ENCODE data around the gene DFFA.

The DFFA gene

GRCh38 chr1:10480614-10481013 lies 8.3 kb upstream of the DFFA start:
- H3K4me2 ChIP-seq (ENCODE audit: insufficient read depth, low read length): no peak overlapping the region
- DNase-seq (no peak), ATAC-seq (ENCODE audit: insufficient read depth, low read depth) (no peak)
- TF ChIP-seq EZH2 (IDR thresholded peaks at IDR 0.05; ENCODE audit: borderline replicate concordance, low read depth, low read length, severe bottlenecking): no peak
- TF ChIP-seq, protein P1, sequence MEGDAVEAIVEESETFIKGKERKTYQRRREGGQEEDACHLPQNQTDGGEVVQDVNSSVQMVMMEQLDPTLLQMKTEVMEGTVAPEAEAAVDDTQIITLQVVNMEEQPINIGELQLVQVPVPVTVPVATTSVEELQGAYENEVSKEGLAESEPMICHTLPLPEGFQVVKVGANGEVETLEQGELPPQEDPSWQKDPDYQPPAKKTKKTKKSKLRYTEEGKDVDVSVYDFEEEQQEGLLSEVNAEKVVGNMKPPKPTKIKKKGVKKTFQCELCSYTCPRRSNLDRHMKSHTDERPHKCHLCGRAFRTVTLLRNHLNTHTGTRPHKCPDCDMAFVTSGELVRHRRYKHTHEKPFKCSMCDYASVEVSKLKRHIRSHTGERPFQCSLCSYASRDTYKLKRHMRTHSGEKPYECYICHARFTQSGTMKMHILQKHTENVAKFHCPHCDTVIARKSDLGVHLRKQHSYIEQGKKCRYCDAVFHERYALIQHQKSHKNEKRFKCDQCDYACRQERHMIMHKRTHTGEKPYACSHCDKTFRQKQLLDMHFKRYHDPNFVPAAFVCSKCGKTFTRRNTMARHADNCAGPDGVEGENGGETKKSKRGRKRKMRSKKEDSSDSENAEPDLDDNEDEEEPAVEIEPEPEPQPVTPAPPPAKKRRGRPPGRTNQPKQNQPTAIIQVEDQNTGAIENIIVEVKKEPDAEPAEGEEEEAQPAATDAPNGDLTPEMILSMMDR (IDR thresholded peaks at IDR 0.05; ENCODE audit: borderline replicate concordance, extremely low read depth, low read length, poor library complexity, severe bottlenecking): no peak
- no peaks in the 10 kb centered on the region for H3K9me3 ChIP-seq (ENCODE audit: insufficient read depth, low read length, severe bottlenecking)
- H3K36me3 ChIP-seq (ENCODE audit: insufficient read depth, low read length): no peaks in the 10 kb centered on the region
- H2AFZ ChIP-seq (ENCODE audit: low read depth, low read length): no peak overlapping the region
- no peak overlapping the region for H3K4me3 ChIP-seq (ENCODE audit: low read depth in 1 of 2, low read length in 2 of 2)
- H3K9ac ChIP-seq (ENCODE audit: low read depth, low read length): no peak overlapping the region
- peaks cover 10% of the 10 kb centered on the region; the same call in 1 of the 2 replicates for H4K20me1 ChIP-seq (ENCODE audit: insufficient read depth, low read length)
- H3K79me2 ChIP-seq (ENCODE audit: insufficient read depth, low read length): peaks cover 83% of the 10 kb centered on the region
- peaks cover 18% of the 10 kb centered on the region for H3K4me1 ChIP-seq (ENCODE audit: insufficient read depth, low read length)
- no peak overlapping the region for H3K27ac ChIP-seq (ENCODE audit: low read length)
- no peaks in the 10 kb centered on the region for H3K27me3 ChIP-seq (ENCODE audit: insufficient read depth, low read length, poor library complexity)

DNA sequence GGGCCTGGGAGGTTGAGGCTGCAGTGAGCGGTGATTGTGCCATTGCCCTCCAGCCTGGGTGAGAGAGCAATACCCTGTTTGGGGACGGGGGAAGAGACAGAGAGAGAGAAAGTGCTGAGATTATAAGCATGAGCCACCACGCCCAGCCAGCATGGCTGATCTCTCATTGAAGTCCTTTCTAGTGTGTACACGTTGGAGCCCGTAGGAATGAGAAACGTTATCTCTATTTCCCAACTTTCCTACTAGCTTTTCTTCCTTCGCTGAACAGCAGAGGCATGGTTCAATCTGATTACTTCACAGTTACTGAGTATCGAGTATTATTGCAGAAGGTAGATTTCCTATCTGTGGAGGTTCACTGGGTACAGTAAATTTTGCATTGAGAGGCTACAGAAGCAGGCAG lies 7.0 kb upstream of the DFFA start:
- Histone ChIP-seq H3K9me3 (ENCODE audit: insufficient read depth, low read length, severe bottlenecking) (no peaks in the 10 kb centered on the region), H3K4me1 (ENCODE audit: insufficient read depth, low read length) (peaks cover 25% of the 10 kb centered on the region), H3K9ac (ENCODE audit: low read depth, low read length) (no peak overlapping the region), H2AFZ (ENCODE audit: low read depth, low read length) (no peak overlapping the region), H3K36me3 (ENCODE audit: insufficient read depth, low read length) (no peaks in the 10 kb centered on the region), H4K20me1 (ENCODE audit: insufficient read depth, low read length) (peaks cover 10% of the 10 kb centered on the region; the same call in 1 of the 2 replicates), H3K27ac (ENCODE audit: low read length) (no peak overlapping the region), H3K79me2 (ENCODE audit: insufficient read depth, low read length) (peaks cover 79% of the 10 kb centered on the region), H3K4me2 (ENCODE audit: insufficient read depth, low read length) (no peak overlapping the region), H3K27me3 (ENCODE audit: insufficient read depth, low read length, poor library complexity) (no peaks in the 10 kb centered on the region), H3K4me3 (ENCODE audit: low read depth in 1 of 2, low read length in 2 of 2) (no peak overlapping the region)
- no peak for TF ChIP-seq EZH2 (IDR thresholded peaks at IDR 0.05; ENCODE audit: borderline replicate concordance, low read depth, low read length, severe bottlenecking)
- TF ChIP-seq, protein P1 (IDR thresholded peaks at IDR 0.05; ENCODE audit: borderline replicate concordance, extremely low read depth, low read length, poor library complexity, severe bottlenecking): no peak
- DNase-seq (no peak), ATAC-seq (ENCODE audit: insufficient read depth, low read depth) (no peak)

- Histone ChIP-seq H3K9me3 (ENCODE audit: insufficient read depth, low read length, severe bottlenecking) (no peaks in the 10 kb centered on the region), H3K27me3 (ENCODE audit: insufficient read depth, low read length, poor library complexity) (no peaks in the 10 kb centered on the region), H3K4me3 (ENCODE audit: low read depth in 1 of 2, low read length in 2 of 2) (peak overlapping the region; percentile 88 to 97), H3K79me2 (ENCODE audit: insufficient read depth, low read length) (peaks cover 63% of the 10 kb centered on the region), H3K27ac (ENCODE audit: low read length) (peak overlapping the region; percentile 83), H3K4me1 (ENCODE audit: insufficient read depth, low read length) (peaks cover 55% of the 10 kb centered on the region), H2AFZ (ENCODE audit: low read depth, low read length) (peak overlapping the region; percentile 83), H3K36me3 (ENCODE audit: insufficient read depth, low read length) (no peaks in the 10 kb centered on the region; the same call in 1 of the 2 replicates), H3K9ac (ENCODE audit: low read depth, low read length) (peak overlapping the region; percentile 78), H4K20me1 (ENCODE audit: insufficient read depth, low read length) (peaks cover 5% of the 10 kb centered on the region; the same call in 1 of the 2 replicates), H3K4me2 (ENCODE audit: insufficient read depth, low read length) (peak overlapping the region; percentile 90)
- no peak for DNase-seq
- TF ChIP-seq EZH2 (IDR thresholded peaks at IDR 0.05; ENCODE audit: borderline replicate concordance, low read depth, low read length, severe bottlenecking): no peak
- TF ChIP-seq, protein P1 (IDR thresholded peaks at IDR 0.05; ENCODE audit: borderline replicate concordance, extremely low read depth, low read length, poor library complexity, severe bottlenecking): no peak
- ATAC-seq (ENCODE audit: insufficient read depth, low read depth): no peak
Measured at GRCh38 chr1:10475510-10475909, 3.2 kb upstream of the DFFA start.

All from DND-41 (cell line).